Dendritic cell treated with granulocyte-macrophage colony-stimulating factor and Interleukin-4, amounts not matched to agents 40 ng/mL and 50 ng/mL, for 4 days (primary cell): ENCODE measurements around the gene MAD1L1.

Experiments
- H3K27ac Mint-ChIP-seq: one replicate; pipeline ENCODE4 v1.8.0; 2022; ENCODE audit warnings: mild to moderate bottlenecking, mixed read lengths
- H3K27me3 Mint-ChIP-seq: one replicate; pipeline ENCODE4 v1.8.0; 2022; ENCODE audit warnings: mild to moderate bottlenecking, mixed read lengths
- H3K36me3 Mint-ChIP-seq: one replicate; pipeline ENCODE4 v1.8.0; 2022; ENCODE audit warnings: low read depth, mixed read lengths
- H3K4me1 Mint-ChIP-seq: one replicate; pipeline ENCODE4 v1.8.0; 2022; ENCODE audit warnings: low read depth, mixed read lengths
- H3K4me3 Mint-ChIP-seq: one replicate; pipeline ENCODE4 v1.8.0; 2022; ENCODE audit warnings: mild to moderate bottlenecking, moderate library complexity, mixed read lengths
- H3K9me3 Mint-ChIP-seq: one replicate; pipeline ENCODE4 v1.8.0; 2022; ENCODE audit warnings: mixed read lengths
- intact Hi-C: fragments of 100-400 bp; cut with micrococcal nuclease; formaldehyde crosslinking; loops from one replicate; pipeline ENCODE4 v1.15.0; 2022

The MAD1L1 gene

DNA sequence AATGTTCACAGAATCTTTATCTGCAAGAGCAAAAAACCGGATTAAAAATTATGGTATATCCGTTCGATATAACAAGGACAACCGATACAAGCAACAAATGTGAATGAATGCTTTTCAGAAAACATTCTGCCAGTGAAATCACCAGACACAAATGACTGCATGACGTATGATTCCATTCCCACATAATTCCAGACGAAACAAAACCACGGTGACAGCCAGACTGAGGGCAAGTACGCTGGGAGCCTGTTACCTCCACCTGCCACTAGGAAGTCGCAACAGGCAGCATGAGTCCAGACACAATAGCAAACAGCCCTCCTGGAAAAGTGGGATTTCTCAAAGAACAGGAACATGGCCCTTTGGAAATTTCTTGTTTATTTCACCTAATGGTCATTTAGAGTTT is 41.7 kb downstream of the MAD1L1 start:
- Mint-ChIP-seq H3K27ac (no peak overlapping the region), H3K27me3 (no peaks in the 10 kb centered on the region), H3K36me3 (peaks cover 76% of the 10 kb centered on the region), H3K4me3 (no peak overlapping the region), H3K9me3 (peaks cover 13% of the 10 kb centered on the region), H3K4me1 (no peaks in the 10 kb centered on the region)
- intact Hi-C loops = no loop called here

- no peak overlapping the region for H3K27ac Mint-ChIP-seq
- peaks cover 8% of the 10 kb centered on the region for H3K9me3 Mint-ChIP-seq
- peaks cover 76% of the 10 kb centered on the region for H3K36me3 Mint-ChIP-seq
Observed at GRCh38 chr7:2190531-2190930, 42.2 kb downstream of the MAD1L1 start.

GRCh38 chr7:2186166-2186565 is 46.6 kb downstream of the MAD1L1 start:
- Mint-ChIP-seq H3K36me3 (peaks cover 61% of the 10 kb centered on the region), H3K27ac (no peak overlapping the region), H3K4me1 (no peaks in the 10 kb centered on the region), H3K9me3 (peaks cover 7% of the 10 kb centered on the region), H3K27me3 (no peaks in the 10 kb centered on the region), H3K4me3 (no peak overlapping the region)
- intact Hi-C loops = no loop called here

More at GRCh38 chr7:2190531-2190930, 42.2 kb downstream of the MAD1L1 start:
- Mint-ChIP-seq H3K4me1 (no peaks in the 10 kb centered on the region), H3K4me3 (no peak overlapping the region), H3K27me3 (no peaks in the 10 kb centered on the region)
- intact Hi-C loops = no loop called here

- no peak overlapping the region for H3K4me3 Mint-ChIP-seq
- peaks cover 7% of the 10 kb centered on the region for H3K9me3 Mint-ChIP-seq
- no peak overlapping the region for H3K27ac Mint-ChIP-seq
- peaks cover 61% of the 10 kb centered on the region for H3K36me3 Mint-ChIP-seq
- H3K27me3 Mint-ChIP-seq = no peaks in the 10 kb centered on the region
- intact Hi-C loops = no loop called here
- H3K4me1 Mint-ChIP-seq = no peaks in the 10 kb centered on the region
Observed at GRCh38 chr7:2185715-2186114, 47.0 kb downstream of the MAD1L1 start.

GRCh38 chr7:2182461-2182860 is 50.3 kb downstream of the MAD1L1 start:
- Mint-ChIP-seq H3K9me3 (no peaks in the 10 kb centered on the region), H3K27ac (no peak overlapping the region), H3K4me3 (no peak overlapping the region), H3K27me3 (no peaks in the 10 kb centered on the region), H3K36me3 (peaks cover 61% of the 10 kb centered on the region), H3K4me1 (no peaks in the 10 kb centered on the region)
- intact Hi-C loops = no loop called here

- no peaks in the 10 kb centered on the region for H3K9me3 Mint-ChIP-seq
- H3K36me3 Mint-ChIP-seq = peaks cover 65% of the 10 kb centered on the region
- no peaks in the 10 kb centered on the region for H3K27me3 Mint-ChIP-seq
- intact Hi-C loops = no loop called here
- H3K4me3 Mint-ChIP-seq = no peak overlapping the region
- H3K27ac Mint-ChIP-seq = no peak overlapping the region
- no peaks in the 10 kb centered on the region for H3K4me1 Mint-ChIP-seq
Observed at GRCh38 chr7:2181077-2181854, 51.5 kb downstream of the MAD1L1 start.

DNA sequence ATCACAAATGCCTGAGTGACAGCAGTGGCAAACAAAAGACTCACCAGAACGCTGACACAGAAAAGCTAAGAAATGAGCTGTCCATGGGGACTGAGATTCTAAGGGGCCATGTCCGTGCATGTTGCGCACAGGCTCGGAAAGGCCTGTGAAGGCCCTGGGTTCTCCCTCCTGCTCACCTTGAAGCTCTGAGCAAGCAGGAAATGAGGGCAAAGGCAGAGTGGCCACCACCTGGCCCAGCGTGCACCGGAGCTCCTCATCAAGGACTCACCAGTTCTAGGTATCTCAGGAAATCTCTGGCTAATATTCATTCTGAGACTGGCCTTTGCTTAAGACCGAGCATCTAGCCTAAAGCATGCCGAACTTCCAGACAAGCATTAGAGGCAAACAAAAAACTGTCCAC is 52.7 kb downstream of the MAD1L1 start:
- Mint-ChIP-seq H3K27me3 (no peaks in the 10 kb centered on the region), H3K27ac (no peak overlapping the region), H3K4me3 (no peak overlapping the region), H3K36me3 (peaks cover 60% of the 10 kb centered on the region), H3K4me1 (peaks cover 8% of the 10 kb centered on the region), H3K9me3 (no peaks in the 10 kb centered on the region)
- intact Hi-C loops = no loop called here

DNA sequence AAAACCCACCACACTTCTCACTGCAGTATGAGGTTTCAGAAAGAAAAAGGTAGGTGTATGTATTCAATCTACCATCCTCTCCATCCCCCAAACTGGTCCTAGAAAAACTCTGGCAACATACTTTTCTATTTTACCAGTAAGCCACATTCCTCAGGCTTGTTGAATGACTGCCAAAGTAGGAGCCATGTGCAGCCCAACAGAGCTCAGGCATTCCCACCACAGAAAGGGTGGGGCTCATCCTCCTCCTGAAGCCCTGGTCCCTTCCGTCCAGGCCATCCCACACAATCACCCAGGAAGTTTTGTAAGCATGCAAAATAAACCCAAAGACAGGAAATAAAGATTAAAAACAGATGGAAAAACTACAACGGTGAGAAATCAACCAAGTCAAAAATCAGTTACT is 57.2 kb downstream of the MAD1L1 start:
- Mint-ChIP-seq H3K36me3 (peaks cover 81% of the 10 kb centered on the region), H3K4me3 (no peak overlapping the region), H3K27me3 (no peaks in the 10 kb centered on the region), H3K27ac (no peak overlapping the region), H3K4me1 (peaks cover 15% of the 10 kb centered on the region), H3K9me3 (no peaks in the 10 kb centered on the region)
- intact Hi-C loops = no loop called here

- no peaks in the 10 kb centered on the region for H3K27me3 Mint-ChIP-seq
- H3K4me3 Mint-ChIP-seq = no peak overlapping the region
- no peak overlapping the region for H3K27ac Mint-ChIP-seq
- H3K36me3 Mint-ChIP-seq = peaks cover 81% of the 10 kb centered on the region
- no peaks in the 10 kb centered on the region for H3K9me3 Mint-ChIP-seq
- H3K4me1 Mint-ChIP-seq = peaks cover 15% of the 10 kb centered on the region
- intact Hi-C loops = no loop called here
Observed at GRCh38 chr7:2175091-2175490, 57.7 kb downstream of the MAD1L1 start.

DNA sequence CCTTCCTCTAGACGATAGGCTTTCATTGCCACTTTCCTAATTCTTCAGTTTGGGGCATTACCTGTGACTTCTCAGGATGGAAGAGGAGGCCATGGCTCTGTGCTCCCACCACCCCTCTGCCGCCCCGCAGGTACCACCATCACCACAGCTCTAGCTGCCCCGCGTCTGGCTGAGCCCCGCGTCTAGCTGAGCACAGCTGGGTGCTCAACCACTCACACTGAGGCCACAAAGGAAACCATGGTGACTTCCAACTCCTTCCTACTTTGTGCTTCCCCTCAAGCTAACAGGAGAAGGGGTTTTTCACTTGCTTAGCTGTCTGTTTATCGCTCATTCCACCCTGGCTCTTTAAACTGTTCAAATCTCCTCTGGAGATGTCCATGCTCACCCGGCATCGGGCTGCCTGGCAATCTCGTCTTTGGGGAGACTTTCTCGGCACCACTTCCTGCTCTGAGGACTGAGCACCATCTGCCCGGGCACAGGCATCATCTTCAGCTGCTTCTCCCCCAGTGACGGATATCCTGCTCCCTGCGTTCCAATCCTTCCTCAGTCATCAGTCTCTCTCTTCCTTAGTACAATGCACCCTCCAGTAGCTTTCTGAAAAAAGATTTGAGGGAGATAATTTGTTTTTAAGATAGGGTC is 59.4 kb downstream of the MAD1L1 start:
- no peaks in the 10 kb centered on the region for H3K9me3 Mint-ChIP-seq
- no peaks in the 10 kb centered on the region for H3K27me3 Mint-ChIP-seq
- no peak overlapping the region for H3K27ac Mint-ChIP-seq
- peaks cover 15% of the 10 kb centered on the region for H3K4me1 Mint-ChIP-seq
- H3K4me3 Mint-ChIP-seq = no peak overlapping the region
- peaks cover 86% of the 10 kb centered on the region for H3K36me3 Mint-ChIP-seq
- intact Hi-C loops = no loop called here

DNA sequence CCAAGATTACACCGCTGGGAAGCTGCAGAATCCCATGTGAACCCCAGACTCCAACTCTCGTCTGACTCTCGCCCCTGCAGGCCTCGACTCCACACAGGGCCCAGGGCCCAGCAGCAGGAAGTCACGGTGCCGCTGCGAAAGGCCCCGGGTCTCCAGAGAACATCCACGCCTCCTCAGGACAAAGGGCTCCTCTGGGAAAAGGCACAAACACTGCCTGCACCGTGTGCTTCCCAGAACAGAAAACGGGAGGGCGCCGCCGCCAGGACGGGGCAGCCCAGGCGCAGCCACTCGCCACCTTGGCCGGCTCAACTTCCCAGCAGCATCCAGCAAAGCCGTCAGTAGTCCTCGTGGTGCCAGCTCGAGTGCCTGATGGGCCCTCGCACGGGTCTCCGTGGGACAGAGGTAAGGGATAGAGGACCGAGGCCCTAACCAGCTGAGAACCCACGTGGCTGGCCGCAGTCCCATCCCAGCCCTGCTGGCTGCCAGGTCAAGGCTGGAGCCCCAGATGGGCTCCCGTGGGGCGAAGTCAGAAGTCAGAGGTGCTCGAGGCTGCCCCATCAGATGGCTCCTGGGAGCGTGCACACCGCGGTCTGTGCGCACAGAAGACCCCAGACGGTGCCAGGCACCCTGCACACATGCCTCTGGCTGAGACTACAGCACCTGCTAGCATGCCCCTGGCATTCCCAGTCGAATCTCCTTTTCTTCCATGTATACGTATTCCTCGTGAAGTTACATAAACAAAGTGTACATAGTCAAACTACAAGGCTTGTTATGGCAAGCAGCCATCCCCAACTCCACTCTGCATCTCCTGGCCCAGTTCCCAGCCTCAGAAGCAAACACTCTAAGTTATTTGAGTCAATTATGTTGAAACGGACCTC is 60.2 kb downstream of the MAD1L1 start:
- no peaks in the 10 kb centered on the region for H3K9me3 Mint-ChIP-seq
- H3K36me3 Mint-ChIP-seq = peaks cover 85% of the 10 kb centered on the region
- intact Hi-C loops = no loop called here

DNA sequence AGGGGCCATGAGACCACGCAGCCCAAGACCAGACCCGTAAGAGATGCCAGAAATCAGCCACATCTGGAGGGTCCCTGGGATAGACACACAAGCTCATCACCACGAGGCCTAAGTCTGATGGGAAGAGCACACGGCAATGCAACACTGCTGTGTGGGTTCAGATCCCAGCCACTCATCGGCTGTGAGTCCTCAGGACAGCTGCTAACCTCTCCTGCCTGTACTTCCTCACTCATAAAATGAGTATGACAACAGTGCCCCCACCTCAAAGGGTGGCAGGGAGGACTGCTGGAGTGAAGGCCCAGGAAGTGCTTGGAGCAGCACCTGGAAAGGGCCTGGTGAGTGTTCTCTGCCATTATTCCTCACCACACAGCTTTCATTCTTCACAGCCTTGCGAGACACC is 60.9 kb downstream of the MAD1L1 start:
- no peak overlapping the region for H3K27ac Mint-ChIP-seq
- intact Hi-C loops = no loop called here
- H3K4me3 Mint-ChIP-seq = no peak overlapping the region
- H3K36me3 Mint-ChIP-seq = peaks cover 85% of the 10 kb centered on the region
- no peaks in the 10 kb centered on the region for H3K9me3 Mint-ChIP-seq
- no peaks in the 10 kb centered on the region for H3K27me3 Mint-ChIP-seq
- H3K4me1 Mint-ChIP-seq = peaks cover 15% of the 10 kb centered on the region

More for the DNA sequence above, 60.2 kb downstream of the MAD1L1 start:
- Mint-ChIP-seq H3K4me1 (peaks cover 15% of the 10 kb centered on the region), H3K27me3 (no peaks in the 10 kb centered on the region), H3K4me3 (no peak overlapping the region), H3K27ac (no peak overlapping the region)

- Mint-ChIP-seq H3K36me3 (peaks cover 93% of the 10 kb centered on the region), H3K27ac (no peak overlapping the region), H3K27me3 (no peaks in the 10 kb centered on the region), H3K9me3 (no peaks in the 10 kb centered on the region), H3K4me1 (peaks cover 14% of the 10 kb centered on the region), H3K4me3 (no peak overlapping the region)
- intact Hi-C loops = no loop called here
Observed at GRCh38 chr7:2170576-2171521, 61.9 kb downstream of the MAD1L1 start.
